ENCODE data around the gene PID1.
"Not testable (repeated sequence)": the region's sequence is repeated elsewhere in the genome, so short reads cannot be mapped to it uniquely, and the experiment has no call there.

Gene PID1

DNA sequence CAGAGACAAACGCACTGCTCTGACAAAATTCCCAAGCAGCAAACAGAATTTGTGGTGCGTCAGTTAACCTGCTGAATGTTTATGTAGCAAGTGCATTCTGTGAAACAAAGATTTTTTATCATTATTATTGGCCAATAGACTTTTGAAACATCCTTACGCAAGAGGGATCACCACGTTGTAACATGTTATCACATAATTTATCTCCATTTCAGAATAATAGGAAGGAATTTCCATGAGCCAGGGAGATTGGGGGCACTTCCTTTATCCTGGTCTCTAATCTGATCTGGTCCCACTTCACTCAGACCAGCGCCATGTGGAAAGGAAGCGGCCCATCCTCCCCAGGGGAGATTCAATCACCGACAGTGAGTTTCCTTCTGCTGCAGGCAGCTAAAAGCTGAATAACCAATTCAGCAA is 166.1 kb downstream of the PID1 start:
- DNase-seq = no peak

DNA sequence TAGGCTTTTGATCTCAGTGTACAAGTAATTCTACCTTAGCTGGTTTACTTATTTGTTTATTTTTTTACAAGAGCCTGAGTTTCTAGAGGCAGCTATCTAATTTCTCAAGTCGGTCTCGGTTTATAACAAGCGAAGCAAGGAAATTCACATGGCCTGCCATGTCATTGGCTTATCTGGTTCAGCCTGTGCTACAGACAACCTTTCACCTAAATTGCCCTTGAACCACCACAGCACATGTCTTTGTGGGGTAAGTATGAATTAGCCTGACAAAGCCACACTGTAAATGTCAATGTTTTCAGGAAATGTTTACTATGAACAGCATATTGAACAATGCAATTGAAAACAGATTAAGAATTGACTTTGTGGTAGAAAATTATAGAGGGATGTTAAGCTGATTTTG is 167.1 kb downstream of the PID1 start:
- no peak for DNase-seq

DNA sequence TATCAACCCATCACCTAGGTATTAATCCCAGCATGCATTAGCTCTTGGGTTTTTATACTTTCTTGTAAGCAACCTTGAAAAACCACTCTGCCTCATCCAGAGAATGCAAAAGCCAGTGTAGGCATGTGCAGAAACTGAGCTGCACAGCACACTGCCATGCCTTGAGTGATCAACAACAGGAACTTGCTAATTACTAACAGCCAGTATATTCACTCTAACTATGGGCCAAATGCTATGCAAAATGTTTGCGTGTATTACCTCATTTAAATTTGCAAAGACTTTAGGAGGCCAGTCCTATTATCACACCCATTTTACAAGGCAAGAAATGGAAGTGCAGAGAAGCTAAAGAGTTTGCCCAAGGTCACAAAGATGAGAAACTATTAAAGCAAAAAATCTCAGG is 169.8 kb downstream of the PID1 start:
- DNase-seq = no peak

DNA sequence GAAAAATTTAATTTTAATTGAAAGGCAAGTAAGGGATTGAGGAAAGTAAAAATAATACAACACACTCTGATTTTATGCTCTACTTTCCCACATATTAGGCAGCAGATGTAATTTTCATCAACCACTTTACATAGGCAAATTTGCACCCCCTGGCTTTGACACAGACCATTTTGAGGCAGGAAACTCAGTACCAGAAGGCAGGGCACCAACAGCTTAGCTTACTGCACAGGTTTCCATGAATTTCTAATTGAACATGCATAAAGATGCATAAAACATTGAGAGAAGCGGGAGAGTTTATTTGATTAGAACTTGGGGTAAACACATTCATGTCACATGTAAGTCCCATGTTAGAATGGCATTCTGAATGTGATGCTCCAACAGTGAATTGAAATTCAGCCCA is 171.9 kb downstream of the PID1 start:
- DNase-seq = no peak

GRCh38 chr2:229098801-229099200 is 172.3 kb downstream of the PID1 start:
- DNase-seq = no peak

- DNase-seq = no peak
Measured at GRCh38 chr2:229096409-229097066, 174.5 kb downstream of the PID1 start.

GRCh38 chr2:229095472-229095871 is 175.6 kb downstream of the PID1 start:
- no peak for DNase-seq

DNA sequence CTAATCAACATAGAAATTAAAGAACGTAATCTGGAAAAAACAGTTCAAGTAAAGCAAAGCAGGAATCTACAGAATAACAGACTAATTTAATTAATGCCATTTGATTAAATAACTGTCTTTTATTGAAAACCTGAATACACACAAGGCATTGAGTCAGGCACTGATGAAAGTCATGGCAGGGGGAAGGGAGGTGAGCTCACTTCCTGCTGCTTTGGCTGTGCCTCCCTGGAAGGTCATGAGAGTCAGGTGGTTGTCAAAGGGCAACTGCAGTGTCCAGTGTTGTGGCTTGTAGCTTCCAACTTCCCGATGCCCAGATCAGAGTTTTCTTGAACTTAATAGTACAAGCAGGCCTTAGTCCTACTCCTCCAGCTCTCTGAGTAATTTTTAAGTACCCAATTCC is 180.9 kb downstream of the PID1 start:
- DNase-seq = no peak

DNA sequence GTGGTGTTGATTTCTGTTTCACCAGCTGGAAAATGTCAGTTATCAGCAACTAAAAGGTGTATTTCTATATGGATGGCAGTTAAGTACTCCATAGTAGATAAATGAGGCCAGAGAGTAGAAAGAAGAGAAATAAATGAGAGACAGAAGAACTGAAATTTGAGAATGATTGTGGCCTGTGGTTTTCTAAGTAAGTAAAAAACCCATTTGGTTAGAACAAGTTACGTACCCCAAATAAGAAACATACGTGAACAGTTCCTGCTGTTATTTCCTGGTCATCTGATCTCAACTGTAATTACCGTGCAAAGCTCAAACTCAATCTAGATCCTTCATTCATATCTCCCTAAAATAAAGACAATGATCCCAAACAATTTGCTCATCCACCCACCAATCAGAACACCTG is 181.3 kb downstream of the PID1 start:
- no peak for DNase-seq

DNA sequence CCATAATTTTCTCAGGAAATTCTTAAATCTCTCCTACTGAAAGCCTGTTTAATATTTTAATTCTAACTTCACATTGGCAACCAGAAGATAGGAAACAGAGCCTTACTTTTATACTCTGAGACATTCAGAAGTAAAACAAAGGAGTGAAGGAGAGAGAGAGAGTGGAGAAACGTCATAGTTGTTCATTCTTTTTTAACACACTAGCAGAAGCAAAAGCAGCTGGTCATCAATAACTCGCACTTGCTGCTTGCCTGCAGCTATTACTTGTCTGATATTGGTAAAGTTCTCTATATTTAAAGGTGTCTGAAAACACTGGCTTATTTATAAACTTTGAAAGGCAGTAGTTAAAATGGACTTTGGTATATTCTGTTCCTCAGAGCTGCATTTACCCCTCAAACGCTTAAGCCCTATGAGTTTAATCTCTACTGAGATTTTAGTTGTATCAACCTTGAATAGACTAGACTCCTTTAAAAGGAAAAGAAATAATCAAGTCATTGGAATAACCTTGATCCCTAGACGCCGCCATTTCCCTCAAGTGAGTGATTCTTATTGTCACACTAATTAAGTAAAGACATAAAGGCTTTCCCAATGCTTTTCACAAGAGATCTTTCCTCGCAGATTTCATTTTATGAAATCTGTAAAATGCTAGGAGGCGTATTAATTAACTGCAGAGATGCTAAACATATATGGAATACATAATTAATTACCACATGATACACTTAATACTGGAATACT is 182.0 kb downstream of the PID1 start:
- DNase-seq = no peak

DNA sequence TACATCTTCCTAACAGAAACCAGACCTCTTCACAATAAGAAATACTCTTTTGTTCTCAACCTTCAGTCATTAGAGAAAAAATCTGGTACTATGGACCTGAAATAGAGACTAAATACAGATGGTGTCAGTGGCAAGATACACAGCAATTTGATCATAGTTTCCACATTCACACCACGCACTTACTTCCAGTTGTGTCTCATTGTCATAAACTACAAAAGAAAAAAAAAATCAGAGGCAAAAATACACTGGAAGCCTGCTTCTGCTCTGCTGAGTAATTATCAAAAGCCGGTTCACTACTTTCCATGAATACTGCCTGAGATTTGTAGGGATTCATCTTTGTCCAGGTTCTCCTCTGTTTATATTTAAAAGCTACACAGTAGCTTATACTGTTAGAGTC is 182.6 kb downstream of the PID1 start:
- no peak for DNase-seq

DNA sequence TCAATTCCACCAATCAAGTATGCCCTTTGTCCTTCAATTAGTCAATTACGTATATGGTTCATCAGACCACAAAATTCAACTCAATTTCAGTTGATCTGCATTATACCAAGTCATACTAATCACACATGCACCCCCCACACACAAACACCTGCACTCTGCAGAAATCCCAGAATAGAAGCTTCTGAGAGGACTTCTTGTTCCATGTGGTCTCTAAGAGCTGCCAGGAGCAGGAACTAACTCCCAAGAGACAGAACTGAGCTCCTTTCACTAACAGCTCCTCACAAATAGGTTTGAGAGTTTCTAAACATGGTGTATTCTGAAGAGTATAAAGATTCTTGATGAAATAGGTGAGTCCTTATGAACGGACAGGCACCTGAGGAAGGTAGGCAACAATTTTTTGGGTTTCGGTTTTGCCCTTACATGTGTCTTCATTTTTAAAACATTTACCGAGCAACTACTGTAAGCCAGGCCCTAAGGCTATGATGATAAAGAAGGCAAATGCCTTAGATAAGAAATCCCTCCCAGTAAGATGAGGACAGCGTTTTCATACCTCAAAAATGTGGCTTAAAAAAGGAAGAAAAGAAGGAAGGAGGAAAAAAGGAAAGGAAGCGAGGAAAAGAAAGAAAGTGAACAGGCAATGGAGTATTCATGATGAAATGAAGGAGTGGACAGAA is 183.1 kb downstream of the PID1 start:
- no peak for DNase-seq

- no peak for DNase-seq
Measured at GRCh38 chr2:229087267-229087666, 183.8 kb downstream of the PID1 start.

- DNase-seq = no peak
Measured at GRCh38 chr2:229085439-229085838, 185.6 kb downstream of the PID1 start.

DNA sequence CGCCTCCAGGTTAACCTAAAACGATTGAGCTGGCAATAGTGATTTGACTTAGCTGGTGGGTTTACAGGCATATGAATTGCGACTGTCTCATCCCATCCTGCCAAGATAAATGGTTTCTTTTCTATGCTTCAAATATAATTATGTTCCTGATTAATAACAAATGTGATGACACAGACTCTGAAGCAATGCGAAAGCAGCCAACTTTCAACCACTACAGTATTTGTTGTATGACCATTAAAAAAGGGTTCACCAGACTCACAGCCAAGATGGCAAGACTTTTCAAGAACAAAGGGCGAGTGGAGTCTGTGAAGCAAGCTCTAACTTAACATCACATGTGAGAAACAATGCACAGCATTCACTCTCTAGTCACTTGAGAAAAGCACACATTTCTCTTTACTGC is 186.6 kb downstream of the PID1 start:
- DNase-seq = no peak

- no peak for DNase-seq
Measured at GRCh38 chr2:229083606-229084340, 187.3 kb downstream of the PID1 start.

DNA sequence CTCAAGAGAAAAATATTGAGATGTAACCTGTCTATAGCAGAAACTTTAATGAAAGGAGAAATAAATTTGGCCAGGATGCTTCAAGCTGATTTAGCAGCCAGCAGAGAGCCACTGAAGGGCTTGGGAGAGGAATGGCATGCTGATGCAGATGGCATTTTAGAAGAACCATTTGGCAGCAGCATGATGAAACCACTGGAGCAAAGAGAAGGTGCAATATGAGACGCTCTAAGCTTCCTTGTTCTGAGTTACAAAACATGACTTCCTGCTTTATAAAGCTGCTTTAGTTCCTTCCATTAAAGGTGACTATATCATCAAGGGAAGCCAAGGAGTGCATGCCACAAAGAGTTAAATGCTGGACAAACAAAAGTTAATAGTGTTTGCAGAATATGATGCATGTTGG is 189.7 kb downstream of the PID1 start:
- DNase-seq = no peak

GRCh38 chr2:229080172-229080571 is 190.9 kb downstream of the PID1 start:
- DNase-seq = no peak

GRCh38 chr2:229076886-229077285 is 194.2 kb downstream of the PID1 start:
- DNase-seq = not testable (repeated sequence)

- no peak for DNase-seq
Measured at GRCh38 chr2:229073935-229074334, 197.2 kb downstream of the PID1 start.

- no peak for DNase-seq
Measured at GRCh38 chr2:229071292-229071976, 199.7 kb downstream of the PID1 start.

DNA sequence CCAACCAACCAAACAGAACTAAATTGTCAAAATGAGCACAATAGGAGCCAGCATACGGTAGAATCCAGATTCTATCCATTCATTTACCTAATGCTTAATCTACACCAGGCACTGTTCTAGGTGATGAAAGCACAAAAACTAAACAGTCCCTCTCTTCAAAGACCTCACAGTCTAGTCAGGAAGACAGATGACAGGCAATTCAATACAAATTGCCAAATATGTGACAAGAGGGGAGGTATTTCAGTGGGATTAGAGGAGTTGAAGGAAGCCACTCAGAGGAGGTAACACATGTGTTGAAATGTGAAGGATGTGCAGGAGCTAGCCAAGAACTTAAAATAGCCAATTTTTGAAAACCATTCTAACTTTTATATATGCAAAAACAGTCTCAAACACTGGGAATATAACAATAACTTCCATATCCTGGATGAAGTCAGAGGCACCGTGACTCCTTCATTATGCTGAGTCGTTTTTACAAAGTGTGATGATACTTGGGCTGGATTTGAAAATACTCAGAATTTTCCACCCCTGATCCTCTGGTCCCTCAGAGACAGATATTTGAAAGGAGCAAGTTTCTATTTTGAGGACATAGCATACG is 204.9 kb downstream of the PID1 start:
- no peak for DNase-seq

Measured in effector CD8-positive, alpha-beta T cell (primary cell).